ENCODE measurements around the gene COL5A1. TPM values are rescaled to one million over a fixed set of nuclear protein-coding genes. Genes with fewer than 3 reads are reported as not detected.

Gene COL5A1
- total and polyA plus RNA-seq, 2 experiments from 2014 or later, result 2.5 to 13.1 TPM

GRCh38 chr9:134624137-134624591 lies 17.4 kb upstream of the COL5A1 start:
- TF ChIP-seq EZH2phosphoT487 (IDR thresholded peaks at IDR 0.05; ENCODE audit: unreplicated experiment), result no peak
- no peak for TF ChIP-seq NANOG (IDR thresholded peaks at IDR 0.05; ENCODE audit: borderline replicate concordance)
- no peak for TF ChIP-seq POLR2AphosphoS5 (IDR thresholded peaks at IDR 0.05; ENCODE audit: low read depth)
- no peak for TF ChIP-seq JUNB (IDR thresholded peaks at IDR 0.05; ENCODE audit: unreplicated experiment)
- no peak for TF ChIP-seq ZNF331 (CRISPR knock-in tag; IDR thresholded peaks at IDR 0.05; ENCODE audit: low read depth)
- TF ChIP-seq, protein P1, sequence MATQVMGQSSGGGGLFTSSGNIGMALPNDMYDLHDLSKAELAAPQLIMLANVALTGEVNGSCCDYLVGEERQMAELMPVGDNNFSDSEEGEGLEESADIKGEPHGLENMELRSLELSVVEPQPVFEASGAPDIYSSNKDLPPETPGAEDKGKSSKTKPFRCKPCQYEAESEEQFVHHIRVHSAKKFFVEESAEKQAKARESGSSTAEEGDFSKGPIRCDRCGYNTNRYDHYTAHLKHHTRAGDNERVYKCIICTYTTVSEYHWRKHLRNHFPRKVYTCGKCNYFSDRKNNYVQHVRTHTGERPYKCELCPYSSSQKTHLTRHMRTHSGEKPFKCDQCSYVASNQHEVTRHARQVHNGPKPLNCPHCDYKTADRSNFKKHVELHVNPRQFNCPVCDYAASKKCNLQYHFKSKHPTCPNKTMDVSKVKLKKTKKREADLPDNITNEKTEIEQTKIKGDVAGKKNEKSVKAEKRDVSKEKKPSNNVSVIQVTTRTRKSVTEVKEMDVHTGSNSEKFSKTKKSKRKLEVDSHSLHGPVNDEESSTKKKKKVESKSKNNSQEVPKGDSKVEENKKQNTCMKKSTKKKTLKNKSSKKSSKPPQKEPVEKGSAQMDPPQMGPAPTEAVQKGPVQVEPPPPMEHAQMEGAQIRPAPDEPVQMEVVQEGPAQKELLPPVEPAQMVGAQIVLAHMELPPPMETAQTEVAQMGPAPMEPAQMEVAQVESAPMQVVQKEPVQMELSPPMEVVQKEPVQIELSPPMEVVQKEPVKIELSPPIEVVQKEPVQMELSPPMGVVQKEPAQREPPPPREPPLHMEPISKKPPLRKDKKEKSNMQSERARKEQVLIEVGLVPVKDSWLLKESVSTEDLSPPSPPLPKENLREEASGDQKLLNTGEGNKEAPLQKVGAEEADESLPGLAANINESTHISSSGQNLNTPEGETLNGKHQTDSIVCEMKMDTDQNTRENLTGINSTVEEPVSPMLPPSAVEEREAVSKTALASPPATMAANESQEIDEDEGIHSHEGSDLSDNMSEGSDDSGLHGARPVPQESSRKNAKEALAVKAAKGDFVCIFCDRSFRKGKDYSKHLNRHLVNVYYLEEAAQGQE (IDR thresholded peaks at IDR 0.05; ENCODE audit: unreplicated experiment), result no peak
- TF ChIP-seq, protein P2, sequence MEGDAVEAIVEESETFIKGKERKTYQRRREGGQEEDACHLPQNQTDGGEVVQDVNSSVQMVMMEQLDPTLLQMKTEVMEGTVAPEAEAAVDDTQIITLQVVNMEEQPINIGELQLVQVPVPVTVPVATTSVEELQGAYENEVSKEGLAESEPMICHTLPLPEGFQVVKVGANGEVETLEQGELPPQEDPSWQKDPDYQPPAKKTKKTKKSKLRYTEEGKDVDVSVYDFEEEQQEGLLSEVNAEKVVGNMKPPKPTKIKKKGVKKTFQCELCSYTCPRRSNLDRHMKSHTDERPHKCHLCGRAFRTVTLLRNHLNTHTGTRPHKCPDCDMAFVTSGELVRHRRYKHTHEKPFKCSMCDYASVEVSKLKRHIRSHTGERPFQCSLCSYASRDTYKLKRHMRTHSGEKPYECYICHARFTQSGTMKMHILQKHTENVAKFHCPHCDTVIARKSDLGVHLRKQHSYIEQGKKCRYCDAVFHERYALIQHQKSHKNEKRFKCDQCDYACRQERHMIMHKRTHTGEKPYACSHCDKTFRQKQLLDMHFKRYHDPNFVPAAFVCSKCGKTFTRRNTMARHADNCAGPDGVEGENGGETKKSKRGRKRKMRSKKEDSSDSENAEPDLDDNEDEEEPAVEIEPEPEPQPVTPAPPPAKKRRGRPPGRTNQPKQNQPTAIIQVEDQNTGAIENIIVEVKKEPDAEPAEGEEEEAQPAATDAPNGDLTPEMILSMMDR (conservative IDR thresholded peaks at IDR 0.05; ENCODE audit: low read depth in 2 of 2), result no peak
- no peak for TF ChIP-seq ZNF114 (CRISPR knock-in tag; IDR thresholded peaks at IDR 0.05)
- no peak for TF ChIP-seq STAT1 (IDR thresholded peaks at IDR 0.05; ENCODE audit: unreplicated experiment)
- TF ChIP-seq EZH2 (IDR thresholded peaks at IDR 0.05; ENCODE audit: low read depth, unreplicated experiment), result no peak
- TF ChIP-seq ETS1 (IDR thresholded peaks at IDR 0.05), result no peak
- no peak for TF ChIP-seq CREB1 (CRISPR knock-in tag; IDR thresholded peaks at IDR 0.05; ENCODE audit: low read depth)
- no peak for TF ChIP-seq ZNF462 (CRISPR knock-in tag; IDR thresholded peaks at IDR 0.05)
- no peak for ATAC-seq
- Mint-ChIP-seq H3K36me3 (ENCODE audit: low read depth) (no peaks in the 10 kb centered on the region; the same call in 2 of the 3 replicates), H3K4me1 (peaks cover 39% of the 10 kb centered on the region), H3K4me3 (no peak overlapping the region), H3K9me3 (no peaks in the 10 kb centered on the region), H3K27ac (no peak overlapping the region), H3K27me3 (ENCODE audit: insufficient read depth, low read depth, poor library complexity) (peaks cover 9% of the 10 kb centered on the region)
- Histone ChIP-seq H3K27ac (ENCODE audit: low read depth) (no peak overlapping the region), H3F3A (replicated peaks; ENCODE audit: low read depth) (no peaks in the 10 kb centered on the region), H3K36me3 (ENCODE audit: insufficient read depth) (no peaks in the 10 kb centered on the region), H3K9me2 (ENCODE audit: insufficient read depth) (no peaks in the 10 kb centered on the region), H4K20me1 (replicated peaks; ENCODE audit: insufficient read depth) (no peaks in the 10 kb centered on the region), H3K79me2 (replicated peaks; ENCODE audit: insufficient read depth) (no peaks in the 10 kb centered on the region), H3K27me3 (ENCODE audit: insufficient read depth) (no peaks in the 10 kb centered on the region), H3K4me2 (no peak overlapping the region), H2AFZ (no peak overlapping the region), H3K4me1 (ENCODE audit: insufficient read depth) (no peaks in the 10 kb centered on the region), H3K4me3 (no peak overlapping the region)
- DNase-seq (ENCODE audit: low spot score), result no peak

All from GM23338 (cell line).